Hepatocyte (in vitro differentiated cells): ENCODE measurements around the gene MMP20. TPM values are rescaled to one million over a fixed set of nuclear protein-coding genes. Genes with fewer than 3 reads are reported as not detected.

Experiments used
- DNase-seq: peaks from one replicate; pipeline ENCODE4 v3.0.0-alpha.2; 2016; ENCODE audit warnings: low spot score
- H2AFZ ChIP-seq: fragments of 200-600 bp; sonication (generic); 2 replicates; pipeline ENCODE4 v1.6.0; 2016; ENCODE audit warnings: antibody characterized with exemption, mild to moderate bottlenecking
- H3K27ac ChIP-seq: fragments of 200-600 bp; sonication (generic); 2 replicates; pipeline ENCODE4 v1.5.1; 2016; ENCODE audit warnings: mild to moderate bottlenecking
- H3K27me3 ChIP-seq: fragments of 200-600 bp; sonication (generic); 2 replicates; pipeline ENCODE4 v1.6.1; 2016
- H3K36me3 ChIP-seq: fragments of 200-600 bp; sonication (generic); replicated peaks from 2 replicates; pipeline ENCODE4 v1.5.1; 2016; ENCODE audit warnings: low read depth; ENCODE audit not compliant: insufficient read depth
- H3K4me1 ChIP-seq: fragments of 200-600 bp; sonication (generic); 2 replicates; pipeline ENCODE4 v1.5.1; 2016; ENCODE audit warnings: mild to moderate bottlenecking, moderate library complexity; ENCODE audit not compliant: insufficient read depth
- H3K4me2 ChIP-seq: fragments of 200-600 bp; sonication (generic); 2 replicates; pipeline ENCODE4 v1.6.0; 2016
- H3K4me3 ChIP-seq: fragments of 200-600 bp; sonication (generic); 2 replicates; pipeline ENCODE4 v1.5.1; 2016; ENCODE audit warnings: mild to moderate bottlenecking
- H3K79me2 ChIP-seq: fragments of 200-600 bp; sonication (generic); 2 replicates; pipeline ENCODE4 v1.6.0; 2017; ENCODE audit warnings: mild to moderate bottlenecking
- H3K9me2 ChIP-seq: fragments of 200-600 bp; sonication (generic); replicated peaks from 2 replicates; pipeline ENCODE4 v1.6.0; 2017; ENCODE audit warnings: mild to moderate bottlenecking; ENCODE audit not compliant: insufficient read depth
- H3K9me3 ChIP-seq: fragments of 200-600 bp; sonication (generic); 2 replicates; pipeline ENCODE4 v1.5.1; 2016; ENCODE audit warnings: low read depth, mild to moderate bottlenecking
- H4K20me1 ChIP-seq: fragments of 200-600 bp; sonication (generic); 2 replicates; pipeline ENCODE4 v1.6.0; 2016; ENCODE audit warnings: mild to moderate bottlenecking; ENCODE audit not compliant: insufficient read depth, poor library complexity, severe bottlenecking
- EZH2 ChIP-seq: fragments of 200-600 bp; sonication (generic); IDR thresholded peaks from 2 replicates; pipeline ENCODE4 v1.6.1; 2016; ENCODE audit warnings: antibody characterized with exemption, mild to moderate bottlenecking, borderline replicate concordance
- EZH2phosphoT487 ChIP-seq: fragments of 200-600 bp; sonication (generic); IDR thresholded peaks from one replicate; pipeline ENCODE4 v1.6.1; 2018; ENCODE audit warnings: antibody characterized with exemption, mild to moderate bottlenecking, low read depth, moderate library complexity; ENCODE audit not compliant: unreplicated experiment, severe bottlenecking
- WGBS: methylation state at CpG from one replicate; pipeline ENCODE4 v1.1.6; 2016; ENCODE audit warnings: low lambda C conversion rate; ENCODE audit errors: missing lambda C conversion rate; 5-methylcytosine and 5-hydroxymethylcytosine counted together
- polyA plus RNA-seq: library from polyadenylated mRNA; unstranded; fragments of >200 nt; fragmentation: Nextera tagmentation; extraction: Ambion mirVana; gene quantifications from 2 replicates; pipeline ENCODE4 v1.2.1, GENCODE V29; 2016
- total RNA-seq: library from RNA; depleted of rRNA; stranded (reverse); fragments of >200 nt; gene quantifications from 2 replicates; pipeline ENCODE4 v1.2.3, GENCODE V29; 2014
- TF ChIP-seq, protein P1 (sequence below): fragments of 200-600 bp; sonication (generic); IDR thresholded peaks from 2 replicates; pipeline ENCODE4 v1.5.1; 2016; ENCODE audit warnings: antibody characterized with exemption, mild to moderate bottlenecking; ENCODE audit not compliant: poor library complexity

Gene MMP20
- total and polyA plus RNA-seq, 2 experiments from 2014 or later, result not detected

- Histone ChIP-seq H3K9me2 (no peaks in the 10 kb centered on the region), H3K4me2 (no peak overlapping the region), H3K9me3 (no peaks in the 10 kb centered on the region), H4K20me1 (no peaks in the 10 kb centered on the region), H3K79me2 (no peaks in the 10 kb centered on the region), H3K4me3 (no peak overlapping the region), H3K27me3 (no peaks in the 10 kb centered on the region), H2AFZ (no peak overlapping the region), H3K4me1 (no peaks in the 10 kb centered on the region), H3K36me3 (no peaks in the 10 kb centered on the region), H3K27ac (no peak overlapping the region)
- WGBS, result 88% methylated on average over 12 of the region's 12 CpGs
- DNase-seq, result no peak
- TF ChIP-seq, protein P1, sequence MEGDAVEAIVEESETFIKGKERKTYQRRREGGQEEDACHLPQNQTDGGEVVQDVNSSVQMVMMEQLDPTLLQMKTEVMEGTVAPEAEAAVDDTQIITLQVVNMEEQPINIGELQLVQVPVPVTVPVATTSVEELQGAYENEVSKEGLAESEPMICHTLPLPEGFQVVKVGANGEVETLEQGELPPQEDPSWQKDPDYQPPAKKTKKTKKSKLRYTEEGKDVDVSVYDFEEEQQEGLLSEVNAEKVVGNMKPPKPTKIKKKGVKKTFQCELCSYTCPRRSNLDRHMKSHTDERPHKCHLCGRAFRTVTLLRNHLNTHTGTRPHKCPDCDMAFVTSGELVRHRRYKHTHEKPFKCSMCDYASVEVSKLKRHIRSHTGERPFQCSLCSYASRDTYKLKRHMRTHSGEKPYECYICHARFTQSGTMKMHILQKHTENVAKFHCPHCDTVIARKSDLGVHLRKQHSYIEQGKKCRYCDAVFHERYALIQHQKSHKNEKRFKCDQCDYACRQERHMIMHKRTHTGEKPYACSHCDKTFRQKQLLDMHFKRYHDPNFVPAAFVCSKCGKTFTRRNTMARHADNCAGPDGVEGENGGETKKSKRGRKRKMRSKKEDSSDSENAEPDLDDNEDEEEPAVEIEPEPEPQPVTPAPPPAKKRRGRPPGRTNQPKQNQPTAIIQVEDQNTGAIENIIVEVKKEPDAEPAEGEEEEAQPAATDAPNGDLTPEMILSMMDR, result no peak
- no peak for TF ChIP-seq EZH2phosphoT487
- no peak for TF ChIP-seq EZH2
Measured at GRCh38 chr11:102620818-102621561, 4.1 kb downstream of the MMP20 start.

GRCh38 chr11:102620179-102620578 is 5.0 kb downstream of the MMP20 start:
- H3K9me2 ChIP-seq, result no peaks in the 10 kb centered on the region
- no peaks in the 10 kb centered on the region for H3K4me1 ChIP-seq
- DNase-seq, result no peak
- H2AFZ ChIP-seq, result no peak overlapping the region
- H3K36me3 ChIP-seq, result no peaks in the 10 kb centered on the region
- TF ChIP-seq EZH2phosphoT487 (no peak), EZH2 (no peak)
- TF ChIP-seq, protein P1, result no peak
- H3K4me2 ChIP-seq, result no peak overlapping the region
- no peaks in the 10 kb centered on the region for H3K79me2 ChIP-seq
- H4K20me1 ChIP-seq, result no peaks in the 10 kb centered on the region
- H3K9me3 ChIP-seq, result no peaks in the 10 kb centered on the region
- H3K27me3 ChIP-seq, result no peaks in the 10 kb centered on the region
- no peak overlapping the region for H3K27ac ChIP-seq
- no peak overlapping the region for H3K4me3 ChIP-seq

DNA sequence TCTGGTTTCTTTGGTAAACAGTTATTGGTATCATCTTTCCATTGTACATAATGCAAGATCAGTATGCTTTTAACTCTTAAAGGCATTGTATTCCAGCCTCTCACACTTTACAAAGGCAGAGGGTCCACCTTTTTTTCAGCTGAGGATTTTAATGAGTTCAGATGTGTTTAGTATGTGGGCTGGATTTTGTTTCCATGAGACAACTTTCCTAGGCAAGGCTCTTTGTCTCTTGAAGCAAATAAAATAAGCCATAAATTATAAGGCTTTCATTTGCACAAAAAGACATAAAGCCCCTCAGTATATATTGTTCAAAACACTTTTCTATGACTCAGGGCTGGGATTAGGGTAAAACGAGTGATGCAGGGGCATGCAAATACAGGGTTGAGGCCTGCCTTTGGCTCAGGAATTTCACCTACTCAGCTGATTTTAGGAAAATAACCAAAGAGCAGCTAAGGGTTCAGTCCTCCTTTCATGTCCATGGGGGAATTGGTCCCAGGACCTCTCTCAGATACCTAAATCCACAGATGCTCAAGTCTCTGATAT is 7.6 kb downstream of the MMP20 start:
- DNase-seq, result no peak
- H3K27me3 ChIP-seq, result no peaks in the 10 kb centered on the region
- H3K4me3 ChIP-seq, result no peak overlapping the region
- WGBS, result 33% methylated on average over 1 of the region's 1 CpG
- H2AFZ ChIP-seq, result no peak overlapping the region
- TF ChIP-seq EZH2 (no peak), EZH2phosphoT487 (no peak)
- TF ChIP-seq, protein P1, result no peak
- no peaks in the 10 kb centered on the region for H3K4me1 ChIP-seq
- H3K9me3 ChIP-seq, result no peaks in the 10 kb centered on the region
- H3K36me3 ChIP-seq, result no peaks in the 10 kb centered on the region
- H3K27ac ChIP-seq, result no peak overlapping the region
- H3K79me2 ChIP-seq, result no peaks in the 10 kb centered on the region
- H3K4me2 ChIP-seq, result no peak overlapping the region
- no peaks in the 10 kb centered on the region for H4K20me1 ChIP-seq
- H3K9me2 ChIP-seq, result no peaks in the 10 kb centered on the region
